Measurements from ENCODE around the gene ZNF296. TPM values are rescaled to one million over a fixed set of nuclear protein-coding genes. Genes with fewer than 3 reads are reported as not detected.

The ZNF296 gene
- total and polyA plus RNA-seq, 2 of the 8 experiments (the other 6 are each of a cell fraction or from before 2014, with no cell fraction given): 2.7 to 7.5 TPM

- CTCF ChIA-PET (ENCODE audit: partially characterized antibody): interaction anchor here (0.6 to 8.6 kb wide), 5 partner anchors 7 to 29 kb away, joined by 3 to 73 read pairs (median 4); partner anchors contain the start of gene PPP1R37
- H4K20me1 ChIP-seq (replicated peaks in 1 of 2; ENCODE audit: control insufficient read depth in 1 of 2, insufficient read depth in 2 of 2, low read length in 2 of 2): peaks cover 50 to 55% of the 10 kb centered on the region in 2 experiments
- H2BK120ac ChIP-seq (replicated peaks; ENCODE audit: low read depth, low read length): no peak overlapping the region
- DNase-seq (ENCODE audit: low read depth in 1 of 2, low spot score in 2 of 2) (no peak), FAIRE-seq (no peak)
- no peak overlapping the region for H3K18ac ChIP-seq (ENCODE audit: extremely low read depth, low read length)
- peaks cover 0 to 21% (median 4%) of the 10 kb centered on the region in 4 experiments; a peak in 6 of 7 replicates for H3K4me1 ChIP-seq (replicated peaks in 1 of 4; ENCODE audit: control insufficient read depth in 3 of 4, insufficient read depth in 4 of 4, low read length in 3 of 4)
- no peak overlapping the region for H2BK15ac ChIP-seq (ENCODE audit: low read length)
- no peaks in the 10 kb centered on the region for H3K36me3 ChIP-seq (ENCODE audit: control insufficient read depth in 2 of 4, insufficient read depth in 4 of 4, low read length in 3 of 4)
- H3K9me3 ChIP-seq (ENCODE audit: insufficient read depth in 2 of 2, low read depth in 1 of 2, low read length in 1 of 2): no peaks in the 10 kb centered on the region
- 0 out of 2 replicates have a peak overlapping the region, but pooled peaks have one; percentile 3 for H2BK12ac ChIP-seq (ENCODE audit: low read depth, low read length)
- no peak overlapping the region for H3K9ac ChIP-seq (replicated peaks in 1 of 4; ENCODE audit: extremely low read depth in 1 of 4, low read depth in 3 of 4, low read length in 3 of 4)
- H3K79me2 ChIP-seq (ENCODE audit: control insufficient read depth in 1 of 2, insufficient read depth in 2 of 2, low read length in 2 of 2): peaks cover 3 to 82% of the 10 kb centered on the region in 2 experiments
- 84% methylated on average over 15 of the region's 16 CpGs; no CpG with 5 or more reads in 1 of the 2 experiments for WGBS, 2 experiments (ENCODE audit: extremely low coverage in 1 of 2, insufficient coverage in 1 of 2, insufficient read length in 1 of 2, insufficient replicate concordance in 2 of 2, low coverage in 1 of 2, low lambda C conversion rate in 2 of 2, missing lambda C conversion rate in 1 of 2)
- H4K5ac ChIP-seq (ENCODE audit: insufficient read length, low read depth, low read length): no peak overlapping the region
- H2BK5ac ChIP-seq (ENCODE audit: low read depth, low read length): no peak overlapping the region
- TF ChIP-seq CTCF (IDR thresholded peaks at IDR 0.05; ENCODE audit: control extremely low read depth in 1 of 3, insufficient read depth in 1 of 3, low read depth in 1 of 3, low read length in 3 of 3): no peak
- TF ChIP-seq KDM4A (IDR thresholded peaks at IDR 0.05; ENCODE audit: low read depth, low read length, severe bottlenecking): no peak
- TF ChIP-seq NRF1 (IDR thresholded peaks at IDR 0.05; ENCODE audit: low read depth, low read length): no peak
- no peak for TF ChIP-seq CTBP2 (IDR thresholded peaks at IDR 0.05; ENCODE audit: borderline replicate concordance, insufficient read depth, insufficient read length, low read length)
- no peak for TF ChIP-seq SP4 (IDR thresholded peaks at IDR 0.05; ENCODE audit: low read length)
- no peak for TF ChIP-seq MAFK (IDR thresholded peaks at IDR 0.05; ENCODE audit: low read depth, low read length)
- TF ChIP-seq RAD21 (IDR thresholded peaks at IDR 0.05 in 1 of 2, conservative IDR thresholded peaks at IDR 0.05 in 1 of 2; ENCODE audit: low read depth in 2 of 2, low read length in 2 of 2): no peak
- TF ChIP-seq GABPA (IDR thresholded peaks at IDR 0.05; ENCODE audit: borderline replicate concordance, insufficient read depth, low read length): no peak
- TF ChIP-seq EGR1 (IDR thresholded peaks at IDR 0.05; ENCODE audit: borderline replicate concordance, low read depth, low read length): no peak
- no peak for TF ChIP-seq POLR2A (IDR thresholded peaks at IDR 0.05; ENCODE audit: control extremely low read depth in 1 of 2, low read depth in 2 of 2, low read length in 2 of 2)
- TF ChIP-seq RFX5 (IDR thresholded peaks at IDR 0.05; ENCODE audit: borderline replicate concordance, low read depth, low read length): no peak
- H3K4ac ChIP-seq (replicated peaks; ENCODE audit: insufficient read length, low read depth, low read length): no peak overlapping the region
- H3K27ac ChIP-seq (ENCODE audit: low read depth, low read length): no peak overlapping the region
- peaks cover 52% of the 10 kb centered on the region for H3K79me1 ChIP-seq (ENCODE audit: low read depth, low read length)
- no peak overlapping the region for H2AFZ ChIP-seq (ENCODE audit: low read length)
- H2AK5ac ChIP-seq (ENCODE audit: low read depth, low read length): no peak overlapping the region
- no peaks in the 10 kb centered on the region for H3K27me3 ChIP-seq (replicated peaks in 1 of 4; ENCODE audit: control insufficient read depth in 3 of 4, extremely low read depth in 1 of 4, insufficient read depth in 3 of 4, low read length in 3 of 4)
- H3K56ac ChIP-seq (replicated peaks; ENCODE audit: insufficient read length, low read depth, low read length): no peak overlapping the region
- H4K8ac ChIP-seq (ENCODE audit: extremely low read depth, insufficient read depth, low read length): no peak overlapping the region
- POLR2A ChIA-PET (ENCODE audit: partially characterized antibody): interaction anchor here (1.0 to 1.6 kb wide), 5 partner anchors 19 to 38 kb away, joined by 3 to 6 read pairs (median 5); partner anchors contain the start of genes GEMIN7 and PPP1R37
- no peak overlapping the region for H4K91ac ChIP-seq (replicated peaks; ENCODE audit: insufficient read length, low read length)
- no peaks in the 10 kb centered on the region for H3K23me2 ChIP-seq (ENCODE audit: low read depth, low read length)
- H2BK20ac ChIP-seq (ENCODE audit: low read length): no peak overlapping the region
- no peak overlapping the region for H3K14ac ChIP-seq (ENCODE audit: insufficient read length)
- no peak overlapping the region for H3K4me3 ChIP-seq (ENCODE audit: extremely low read depth in 1 of 4, insufficient read depth in 2 of 4, low read depth in 3 of 4, low read length in 4 of 4)
- 0 out of 4 replicates have a peak overlapping the region, but pooled peaks of 1 of the 2 experiments have one; percentile 17 for H3K4me2 ChIP-seq (ENCODE audit: insufficient read depth in 1 of 2, low read depth in 2 of 2, low read length in 2 of 2)
- no peak overlapping the region for H3K23ac ChIP-seq (ENCODE audit: insufficient read length)
Measured at GRCh38 chr19:45117167-45117594, 40.9 kb upstream of the ZNF296 start.

Measured in H1 (cell line).